NCI-H2107 (cell line): ENCODE measurements around the gene CLBA1.

Source experiments
- DNase-seq: peaks from one replicate; lab custom pipeline; 2025; lab: John Stamatoyannopoulos, UW

The CLBA1 gene

DNA sequence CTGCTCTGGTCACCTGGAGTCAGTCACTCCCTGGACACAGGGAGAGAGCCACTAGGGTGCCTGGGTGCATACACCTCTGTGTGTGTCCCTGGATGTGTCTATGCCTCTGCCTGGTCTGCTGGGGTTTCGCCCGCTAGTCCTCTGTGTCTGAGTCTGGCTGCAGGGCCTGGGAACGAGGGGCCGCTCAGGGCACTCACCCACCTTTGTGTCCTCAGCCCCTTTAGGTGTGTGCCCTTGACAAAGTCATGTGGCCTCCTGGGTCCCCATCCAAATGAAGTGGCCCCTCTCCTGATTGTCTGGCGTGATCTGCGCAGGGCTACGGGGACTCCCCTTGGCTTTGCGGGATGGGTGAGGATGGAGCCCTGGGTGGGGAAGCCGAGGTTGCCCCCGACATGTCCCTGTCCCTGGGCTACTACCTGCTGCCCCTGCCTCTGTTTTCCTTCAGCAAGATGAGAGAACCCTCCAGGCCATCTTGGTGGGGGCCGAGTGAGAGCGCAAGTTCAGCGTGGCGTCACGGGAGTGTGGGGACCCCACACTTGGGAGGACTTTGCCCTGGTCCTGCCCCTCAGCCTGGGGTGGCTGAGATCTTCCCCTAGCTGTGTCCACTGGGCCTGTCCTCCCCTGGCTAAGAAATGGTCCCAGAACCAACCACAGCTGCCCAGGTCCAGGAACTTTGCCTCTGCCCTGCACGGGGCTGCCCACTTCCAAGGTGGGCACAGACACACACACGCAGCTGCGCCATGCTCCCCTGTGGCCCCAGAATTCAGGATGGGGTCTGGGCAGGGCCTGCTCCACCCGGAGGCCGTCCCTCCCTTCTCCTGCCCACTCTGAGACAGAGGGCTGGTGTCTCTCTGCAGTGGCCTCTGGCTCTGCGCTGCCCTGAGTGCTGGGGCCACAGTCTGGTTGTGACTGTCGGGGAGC, 4.7 kb upstream of the CLBA1 start:
- no peak for DNase-seq

DNA sequence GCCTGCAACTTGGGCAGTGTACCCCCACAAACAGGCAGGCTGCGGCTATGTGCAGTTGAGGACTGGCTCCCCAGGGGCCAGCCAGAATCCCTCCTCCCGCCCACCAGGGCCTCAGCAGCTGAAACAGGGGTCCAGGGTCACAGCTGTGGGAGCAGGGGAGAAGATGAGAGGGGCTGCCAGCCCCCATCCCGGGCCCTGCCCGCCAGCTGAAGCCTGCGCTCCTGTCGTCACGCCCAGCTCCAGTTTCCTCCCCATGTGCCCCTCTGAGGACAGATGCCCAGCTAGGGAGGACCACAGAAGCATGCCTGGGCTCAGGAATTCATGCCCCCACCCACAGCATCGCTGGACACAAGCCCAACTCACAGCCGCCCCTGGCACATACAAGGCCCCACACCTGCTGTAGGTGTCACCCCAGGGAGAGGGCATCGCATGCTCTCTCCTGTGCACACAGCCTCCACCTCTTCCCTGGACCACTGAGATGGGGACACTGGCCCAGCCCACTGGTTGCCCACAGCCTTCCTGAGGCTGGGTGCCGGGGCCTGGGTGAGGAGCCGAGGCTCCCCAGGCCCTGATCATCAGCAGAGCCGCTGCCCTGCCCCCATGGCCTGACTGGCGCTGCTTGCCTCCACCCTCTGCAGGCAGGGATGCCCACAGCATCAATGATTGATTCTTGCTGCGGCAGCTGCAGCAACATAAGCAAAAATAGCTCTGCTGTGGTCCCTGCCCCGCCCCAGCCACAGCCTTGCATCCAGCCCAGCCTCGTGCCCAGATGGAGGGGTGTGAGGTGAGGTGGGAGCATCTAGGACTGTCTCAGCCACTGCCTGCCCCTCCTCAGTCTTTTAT, 3.7 kb upstream of the CLBA1 start:
- DNase-seq, result no peak

DNA sequence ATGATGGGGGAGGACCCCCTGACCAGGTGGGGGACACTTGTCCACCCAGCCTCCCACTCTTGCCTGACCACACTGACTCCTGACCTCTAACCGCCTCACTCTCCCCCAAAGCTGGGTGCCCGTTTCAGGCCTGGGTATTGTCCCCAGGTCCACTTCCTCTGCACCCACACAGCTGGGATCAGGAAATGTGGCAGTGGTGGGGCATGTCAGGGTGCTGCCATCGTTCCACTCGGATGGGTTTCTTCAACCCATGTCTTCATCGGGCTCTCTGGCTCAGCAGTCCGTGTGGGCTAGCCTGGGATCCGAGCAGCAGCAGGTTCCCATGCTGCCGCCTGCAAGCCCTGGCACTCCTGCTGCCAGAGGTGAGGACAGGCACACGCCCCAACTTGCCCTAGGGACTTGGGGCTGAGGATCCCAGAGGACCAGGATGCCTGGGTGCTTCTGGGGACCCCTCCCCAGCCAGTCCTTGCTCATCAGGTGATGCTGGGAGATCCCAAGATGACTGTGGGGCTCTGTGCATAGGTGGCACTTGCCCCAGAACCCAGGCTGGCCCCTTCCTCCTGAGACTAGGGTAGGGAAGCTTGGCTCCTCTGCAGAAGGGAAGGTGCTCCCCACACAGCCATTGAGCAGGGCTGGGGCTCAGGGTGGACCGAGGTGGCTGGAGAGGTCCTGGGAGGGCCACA, 2.9 kb upstream of the CLBA1 start:
- no peak for DNase-seq

DNA sequence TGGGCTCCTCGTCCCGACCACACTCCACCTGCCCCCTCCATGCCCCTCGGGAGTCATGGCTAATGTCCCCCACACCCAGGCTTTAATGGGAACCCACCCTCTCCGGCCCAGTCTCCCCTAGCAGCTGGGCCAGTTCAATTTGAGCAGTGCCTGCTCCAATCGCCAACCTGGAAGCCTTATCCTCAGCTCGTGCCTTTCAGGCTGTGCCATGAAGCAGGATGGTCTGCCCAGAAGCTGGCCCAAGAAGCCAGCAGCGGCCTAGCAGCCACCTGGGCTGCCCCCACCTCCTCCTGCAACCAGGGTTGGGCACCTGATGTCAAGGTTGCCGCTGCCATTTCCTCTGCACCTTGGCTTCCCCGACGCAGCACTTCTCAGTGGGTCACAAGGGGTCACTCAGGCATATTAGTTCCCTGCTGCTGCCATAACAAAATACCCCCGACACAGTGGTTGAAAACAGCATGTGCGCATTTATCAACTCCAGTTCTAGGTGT, 2.3 kb upstream of the CLBA1 start:
- no peak for DNase-seq

DNA sequence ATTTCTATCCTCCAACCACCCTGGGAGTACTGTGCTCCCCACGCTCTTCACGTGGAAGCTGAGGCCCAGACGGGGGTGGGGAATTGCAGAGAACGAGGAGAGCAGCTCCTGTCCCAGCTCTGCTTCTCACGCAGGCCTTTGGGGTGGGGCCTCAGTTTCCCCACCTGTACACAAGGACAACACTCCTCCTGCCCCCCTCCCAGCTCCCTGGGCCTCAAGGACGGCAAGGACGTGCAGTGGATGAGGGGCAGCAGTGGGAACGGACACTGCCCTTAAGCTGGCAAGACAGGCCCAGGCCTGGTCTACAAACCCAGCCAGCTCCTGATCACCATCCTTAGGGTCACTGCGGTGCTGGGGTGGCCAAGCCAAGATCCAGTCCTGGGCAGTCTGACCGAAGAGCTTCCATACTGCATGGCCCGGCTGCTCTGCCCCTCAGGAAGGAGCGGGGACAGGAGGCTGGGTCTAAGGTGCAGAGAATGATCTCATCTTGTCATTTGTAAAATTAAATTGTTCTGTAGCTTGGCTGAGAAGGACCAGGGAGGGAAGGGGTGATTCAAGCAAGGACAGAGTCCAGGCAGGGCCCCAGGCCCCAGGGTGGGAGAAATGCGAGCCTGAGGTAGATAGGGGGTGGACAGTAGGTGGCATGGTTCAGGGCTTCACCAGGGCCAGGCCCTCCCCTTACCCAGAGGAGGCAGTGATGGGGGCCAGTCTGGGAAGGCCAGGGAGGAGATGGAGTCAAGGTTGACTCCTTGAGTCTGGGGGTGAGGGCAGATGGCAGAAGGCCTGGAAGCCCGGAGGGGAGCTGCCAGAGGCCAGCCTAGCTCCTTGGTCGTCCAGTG, 1.3 kb upstream of the CLBA1 start:
- no peak for DNase-seq

DNA sequence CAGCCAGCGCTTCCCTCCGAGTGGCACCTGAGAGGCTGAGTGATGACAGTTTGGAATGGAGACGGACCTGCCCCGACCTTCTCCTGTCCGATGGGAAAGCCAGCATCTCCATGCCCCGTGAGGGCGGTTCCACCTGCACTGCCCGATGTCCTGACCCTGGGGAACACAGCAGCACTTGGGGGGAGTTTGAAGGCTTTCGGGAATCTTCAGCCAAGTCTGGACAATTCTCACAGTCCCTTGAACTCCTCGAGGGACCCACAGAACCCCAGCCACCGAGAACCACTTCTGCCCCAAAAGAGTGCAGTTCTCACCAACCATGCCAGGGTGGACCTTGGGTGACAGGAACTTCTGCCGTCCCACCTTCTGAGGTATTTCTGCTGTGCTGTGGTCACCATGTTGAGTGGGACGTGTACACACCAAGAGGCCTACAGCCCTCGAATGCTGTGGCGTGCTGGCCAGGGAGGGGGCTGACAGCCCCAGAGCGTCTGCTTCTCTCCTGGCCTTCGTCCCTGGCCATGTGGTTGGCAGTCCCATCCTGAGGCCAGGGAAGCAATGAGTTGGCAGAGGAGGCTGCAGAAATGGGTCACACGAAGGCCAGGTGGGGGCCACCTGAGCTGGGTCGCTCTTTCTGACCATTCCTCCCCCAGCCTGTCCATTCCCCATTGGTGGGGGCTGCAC, 1.0 kb downstream of the CLBA1 start:
- no peak for DNase-seq

DNA sequence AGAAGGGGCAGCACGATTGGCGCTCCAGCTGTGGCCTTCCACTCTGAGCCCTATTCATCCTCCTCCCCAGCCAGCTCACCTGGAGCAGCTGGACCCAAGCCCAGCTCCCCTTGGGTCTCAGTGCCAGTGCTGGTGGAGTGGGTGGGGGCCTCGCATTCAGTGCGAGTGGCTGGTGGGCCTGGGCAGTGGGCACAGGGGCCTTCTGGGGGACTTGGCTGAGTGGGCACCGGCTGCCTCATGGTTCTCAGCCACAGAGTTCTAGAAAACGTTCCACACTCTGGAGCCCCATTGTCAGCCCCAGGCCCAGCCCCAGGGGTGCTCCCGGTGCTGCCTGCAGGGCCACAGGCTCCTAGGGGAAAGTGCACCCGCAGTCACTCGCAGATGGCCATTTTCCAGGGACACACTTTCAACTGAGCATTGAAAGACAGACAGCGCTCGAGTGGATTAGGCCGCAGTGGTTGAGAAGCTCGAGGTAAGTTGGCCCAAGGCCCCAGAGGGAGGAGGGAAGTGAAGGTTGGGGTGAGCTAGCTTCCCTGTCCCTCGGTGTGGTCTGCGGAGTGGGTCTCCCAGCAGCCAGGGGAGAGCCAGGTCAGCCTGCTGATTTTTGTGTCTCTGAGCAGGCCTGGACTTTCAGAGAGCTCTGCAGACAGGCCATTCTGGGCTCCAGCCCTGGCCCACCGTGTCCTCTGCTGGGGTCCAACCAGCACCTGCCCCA, 3.8 kb downstream of the CLBA1 start:
- DNase-seq, result no peak

DNA sequence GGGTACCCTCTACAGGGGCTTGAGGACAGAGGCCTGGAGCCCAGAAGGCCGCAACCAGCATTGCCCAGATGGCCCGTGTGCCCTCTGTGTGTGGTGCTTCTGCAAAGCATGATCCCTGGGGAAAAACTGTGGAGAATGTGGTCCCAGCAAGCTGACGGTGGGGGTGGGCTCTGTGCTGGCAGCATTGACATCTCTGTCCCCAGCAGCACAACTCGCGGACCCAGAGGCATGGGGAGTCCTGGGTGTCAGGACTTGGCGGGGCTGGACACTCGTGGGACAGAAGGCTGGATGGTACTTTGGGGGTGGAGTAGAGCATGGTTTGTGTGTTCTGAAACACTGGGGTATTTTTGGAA, 4.3 kb downstream of the CLBA1 start:
- DNase-seq, result no peak

DNA sequence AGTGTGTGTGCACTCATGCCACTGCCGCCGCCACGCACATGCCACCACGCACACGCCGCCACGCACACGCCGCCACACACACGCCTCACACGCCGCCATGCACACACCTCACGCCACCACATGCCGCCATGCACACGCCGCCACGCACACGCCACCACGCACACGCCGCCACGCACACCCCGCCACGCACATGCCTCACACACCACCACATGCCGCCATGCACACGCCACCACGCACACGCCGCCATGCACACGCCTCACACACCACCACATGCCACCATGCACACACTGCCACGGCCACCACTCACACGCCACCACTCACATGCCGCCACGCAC, 6.3 kb downstream of the CLBA1 start:
- no peak for DNase-seq

DNA sequence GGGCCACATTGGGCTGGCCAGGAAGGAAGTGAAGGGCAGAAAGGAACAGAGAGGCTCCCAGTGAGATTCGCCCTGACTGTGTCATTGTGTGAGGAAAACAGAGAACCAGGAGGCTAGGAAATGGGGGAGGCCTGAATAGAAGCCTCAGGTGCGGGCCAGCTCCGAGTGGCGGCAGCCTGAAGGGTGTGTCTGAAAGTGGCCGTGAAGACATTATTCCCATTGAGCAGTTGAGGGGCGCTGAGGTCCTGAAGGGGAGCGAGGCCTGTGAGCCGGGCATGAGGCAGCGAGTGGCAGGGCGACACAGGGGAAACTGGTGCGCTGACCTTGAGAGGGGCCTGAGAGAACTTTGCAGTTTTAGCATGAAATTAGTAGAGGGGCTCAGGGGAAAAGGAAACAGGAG, 6.9 kb downstream of the CLBA1 start:
- no peak for DNase-seq

DNA sequence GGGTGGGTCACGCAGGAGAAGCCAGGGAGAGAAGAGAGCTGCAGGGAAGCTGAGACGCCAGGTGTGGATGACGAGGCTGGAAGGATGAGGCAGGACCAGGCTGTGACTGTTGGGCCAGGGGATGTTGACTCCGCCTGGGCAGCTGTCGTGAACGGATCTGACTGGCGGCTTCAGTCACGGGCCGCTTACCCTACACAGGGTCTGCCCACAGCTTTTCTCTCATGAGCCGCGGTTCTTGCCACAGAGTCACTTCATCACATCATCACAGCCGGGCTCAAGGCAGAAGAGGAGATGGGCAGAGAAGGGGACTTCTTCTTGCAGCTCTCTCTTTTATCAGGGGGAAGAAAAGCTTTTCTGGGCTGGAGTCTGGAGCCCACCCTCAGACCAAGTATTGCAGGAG, 7.7 kb downstream of the CLBA1 start:
- no peak for DNase-seq

DNA sequence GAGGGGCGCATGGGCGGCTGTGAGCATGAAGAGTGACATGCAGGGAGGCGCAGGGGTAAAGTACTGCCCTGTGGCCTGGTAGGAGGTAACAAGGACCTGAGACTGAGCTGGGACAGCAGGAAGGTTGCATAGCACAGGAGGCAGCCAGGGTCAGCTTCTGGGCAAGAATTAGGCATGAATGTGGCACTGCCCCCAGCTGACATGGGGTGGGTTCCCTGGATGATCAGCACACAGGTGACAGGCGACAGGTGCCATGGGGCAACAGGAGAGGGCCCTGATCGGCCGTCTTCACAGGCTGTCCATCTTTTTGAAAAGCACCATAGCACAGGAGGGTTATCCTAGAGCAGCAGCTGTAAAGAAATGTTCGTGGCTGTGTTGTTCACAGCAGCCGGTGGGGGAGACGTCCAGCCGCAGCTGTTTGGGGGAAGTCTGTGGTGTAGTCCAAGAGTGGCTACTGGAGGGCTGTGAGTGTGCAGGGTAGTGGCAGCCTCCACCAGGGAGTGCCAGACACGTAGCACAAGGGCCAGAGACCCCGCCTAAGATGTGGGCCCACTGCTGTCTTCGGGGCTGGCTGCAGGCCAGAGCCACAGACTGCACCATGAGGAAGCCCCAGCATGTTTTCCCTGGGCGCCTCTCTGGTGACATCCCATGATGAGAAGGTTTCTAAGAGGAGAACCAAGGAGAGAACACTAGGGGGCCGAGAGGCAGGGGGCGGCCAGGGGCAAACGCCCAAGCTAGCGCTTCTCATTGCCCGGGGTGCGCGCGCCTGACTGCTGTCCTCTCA, 8.4 kb downstream of the CLBA1 start:
- no peak for DNase-seq

DNA sequence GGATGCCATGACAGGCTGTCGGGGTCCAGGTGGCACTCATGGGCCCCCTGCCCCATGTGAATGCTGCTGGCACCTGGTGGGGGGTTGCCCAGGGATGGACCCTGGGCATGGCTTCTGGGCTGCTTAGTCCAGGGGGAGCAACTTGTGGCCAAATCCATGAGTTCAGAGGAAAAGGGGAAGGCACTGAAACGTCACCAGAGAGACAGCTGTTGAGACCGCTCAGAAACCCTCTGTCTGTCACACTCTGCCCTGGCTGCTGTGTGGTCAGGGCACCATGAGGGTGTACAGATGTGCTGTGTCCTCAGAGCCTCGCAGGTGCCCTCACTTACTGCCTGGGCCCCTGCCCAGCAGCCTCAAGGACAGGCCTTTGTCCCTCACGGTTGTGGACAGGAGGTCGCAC, 9.4 kb downstream of the CLBA1 start:
- no peak for DNase-seq

DNA sequence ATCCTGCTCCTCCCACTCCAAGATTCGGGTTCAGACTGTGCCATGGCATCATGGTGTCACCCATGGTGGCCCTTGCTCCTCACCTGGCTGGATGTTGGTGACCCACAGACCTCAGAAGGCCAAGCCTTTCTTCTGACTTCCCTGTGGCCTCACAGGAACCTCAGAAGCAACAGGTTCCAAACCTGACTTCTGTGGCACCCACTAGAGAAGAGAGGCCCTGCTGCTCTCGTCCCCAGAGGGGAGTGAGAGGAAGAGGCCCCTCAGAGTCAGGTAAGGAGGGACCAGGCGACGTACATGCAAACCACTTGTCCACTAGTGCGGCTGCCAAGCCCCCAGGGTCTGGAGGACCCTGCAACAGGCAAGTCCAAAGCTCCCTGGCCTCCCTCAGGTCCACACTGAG, 10.4 kb downstream of the CLBA1 start:
- DNase-seq, result no peak

DNA sequence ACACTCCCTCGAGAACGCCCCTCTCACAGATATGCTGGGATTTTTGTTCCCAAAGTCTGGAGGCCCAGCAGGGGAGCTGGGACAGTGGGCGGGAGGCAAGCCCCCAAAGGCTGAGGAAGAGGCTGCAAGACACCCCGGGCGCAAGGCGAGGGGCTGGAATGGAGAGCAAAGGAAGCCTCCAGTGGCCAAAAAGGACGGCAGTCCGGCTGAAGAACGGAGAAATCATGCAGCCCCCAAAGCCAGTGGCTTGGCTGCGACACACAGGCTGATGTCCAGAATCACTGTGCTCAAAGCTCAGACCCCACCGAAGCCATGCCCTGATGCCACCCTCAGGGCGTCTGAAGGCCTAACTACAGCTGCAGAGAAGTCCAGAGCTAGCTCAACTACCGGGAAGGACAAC, 10.9 kb downstream of the CLBA1 start:
- no peak for DNase-seq

DNA sequence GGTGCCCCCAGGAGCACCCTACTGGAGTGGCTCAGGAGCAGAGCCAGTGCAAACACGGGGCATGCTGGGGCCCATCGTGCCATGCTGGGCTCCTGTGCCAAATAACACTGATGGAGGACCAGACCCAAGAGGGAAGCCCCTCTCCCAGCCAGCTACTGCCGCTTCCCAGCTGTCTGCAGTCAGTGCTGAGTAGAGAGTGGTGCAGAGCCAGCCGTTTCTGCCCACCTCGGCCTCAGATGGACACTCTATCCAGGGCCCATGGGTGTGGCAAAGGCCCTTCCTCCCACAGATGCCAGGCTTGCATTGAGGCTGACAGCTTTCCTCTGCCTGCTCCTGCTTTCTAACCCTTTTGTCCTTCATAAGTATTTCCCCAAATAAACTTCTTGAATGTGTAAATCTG, 13.2 kb downstream of the CLBA1 start:
- DNase-seq, result no peak

DNA sequence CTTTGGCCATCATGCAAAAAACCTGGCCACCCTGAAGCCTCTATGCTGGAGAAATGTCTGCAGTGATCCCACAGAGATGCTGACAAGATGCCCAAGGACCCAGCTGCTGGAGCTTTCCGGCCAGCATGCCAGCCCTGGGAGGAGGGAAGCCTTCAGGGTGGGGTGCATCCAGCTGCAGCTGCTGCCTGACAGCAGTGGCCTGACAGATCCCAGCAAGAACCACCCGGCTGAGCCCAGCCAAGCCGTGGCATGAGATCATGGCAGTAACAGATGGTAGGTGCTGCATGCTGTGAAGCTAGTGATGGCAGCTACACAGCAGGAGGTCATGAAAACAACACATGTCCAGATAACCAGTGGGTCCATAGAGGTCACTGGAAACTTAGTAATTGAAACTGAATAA, 13.8 kb downstream of the CLBA1 start:
- no peak for DNase-seq

DNA sequence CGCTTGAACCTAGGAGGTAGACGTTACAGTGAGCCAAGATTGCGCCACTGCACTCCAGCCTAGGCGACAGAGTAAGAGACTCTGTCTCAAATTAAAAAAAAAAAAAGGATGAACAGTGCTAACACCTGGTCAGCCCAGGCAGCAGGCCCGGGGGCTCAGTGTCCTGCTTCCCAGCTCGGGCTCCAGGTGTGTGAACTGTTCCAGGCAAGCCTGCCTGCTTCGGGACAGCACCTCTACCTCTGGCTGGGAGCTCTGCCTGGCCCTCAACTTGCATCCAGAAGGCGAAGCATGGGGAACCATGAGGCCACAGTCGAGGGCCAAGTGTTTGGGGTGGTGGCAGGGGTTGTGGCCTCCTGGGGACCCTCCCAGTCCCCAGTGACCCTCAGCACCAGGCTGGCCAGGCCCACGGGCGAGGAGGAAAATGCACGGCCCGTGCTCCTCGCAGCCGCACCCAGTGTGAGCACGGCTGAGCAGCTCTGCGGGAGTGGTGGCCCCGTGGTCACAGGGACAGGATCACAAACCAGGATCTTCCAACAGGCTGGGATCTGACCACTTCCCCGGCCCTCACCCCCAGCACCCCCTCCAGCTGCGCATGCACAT, 19.8 kb downstream of the CLBA1 start:
- DNase-seq, result no peak
